GM12878 (cell line): ENCODE measurements around the gene MTX1. TPM values are rescaled to one million over a fixed set of nuclear protein-coding genes. Genes with fewer than 3 reads are reported as not detected.
A peak's percentile ranks its signal among the peaks of the same experiment; 100 is the strongest.

Source experiments
- BCL11A ChIP-seq: IDR thresholded peaks from 2 replicates; pipeline ENCODE4 v1.6.1; 2011; ENCODE audit warnings: low read depth, low read length
- CBFB ChIP-seq: IDR thresholded peaks from 2 replicates; pipeline ENCODE4 v1.6.1; 2016; ENCODE audit warnings: antibody characterized with exemption, low read depth
- CEBPB ChIP-seq, 2 experiments: fragments of 150-350 bp in 1 of 2; IDR thresholded peaks; 2 replicates each; pipeline ENCODE4 v1.6.1; 2012 to 2014; ENCODE audit warnings: low read depth in 2 of 2, low read length in 2 of 2, borderline replicate concordance in 1 of 2, inconsistent platforms in 1 of 2
- CHD2 ChIP-seq: IDR thresholded peaks from 2 replicates; pipeline ENCODE4 v1.6.1; 2011; ENCODE audit warnings: low read depth, low read length, improper control_type of control experiment, borderline replicate concordance
- CREM ChIP-seq: IDR thresholded peaks from 2 replicates; pipeline ENCODE4 v1.6.1; 2014; ENCODE audit warnings: antibody characterized with exemption, low read depth
- EGR1 ChIP-seq, 2 experiments: IDR thresholded peaks; 1 replicate in 1 of 2; 2 replicates in 1 of 2; pipeline ENCODE4 v1.6.1; 2011 to 2012; ENCODE audit warnings: low read depth in 2 of 2, low read length in 2 of 2, borderline replicate concordance in 1 of 2, mild to moderate bottlenecking in 1 of 2, moderate library complexity in 1 of 2
- ESRRA ChIP-seq: IDR thresholded peaks from 2 replicates; pipeline ENCODE4 v1.6.1; 2012; ENCODE audit warnings: mild to moderate bottlenecking, low read length, improper control_type of control experiment
- NFYB ChIP-seq: IDR thresholded peaks from 2 replicates; pipeline ENCODE4 v1.6.1; 2011; ENCODE audit warnings: low read depth, mild to moderate bottlenecking, low read length, improper control_type of control experiment, moderate library complexity; ENCODE audit not compliant: insufficient read depth
- NR2C2 ChIP-seq: IDR thresholded peaks from 2 replicates; pipeline ENCODE4 v1.6.1; 2011; ENCODE audit warnings: borderline replicate concordance, low read depth; ENCODE audit not compliant: control insufficient read depth, insufficient read length
- POU2F2 ChIP-seq: IDR thresholded peaks from 3 replicates; pipeline ENCODE4 v1.6.1; 2011; ENCODE audit warnings: low read depth, mild to moderate bottlenecking, low read length, borderline replicate concordance
- RELA ChIP-seq: fragments of 450-650 bp; IDR thresholded peaks from 2 replicates; pipeline ENCODE4 v1.8.0; 2014; ENCODE audit warnings: borderline replicate concordance; ENCODE audit not compliant: partially characterized antibody
- SMC3 ChIP-seq: IDR thresholded peaks from 2 replicates; pipeline ENCODE4 v1.6.1; 2011; ENCODE audit warnings: low read length, improper control_type of control experiment, borderline replicate concordance
- SUPT20H ChIP-seq: IDR thresholded peaks from 2 replicates; pipeline ENCODE4 v1.6.1; 2011; ENCODE audit warnings: low read depth, mild to moderate bottlenecking, low read length, moderate library complexity, borderline replicate concordance; ENCODE audit not compliant: control insufficient read depth
- TBL1XR1 ChIP-seq: IDR thresholded peaks from 2 replicates; pipeline ENCODE4 v1.6.1; 2012; ENCODE audit warnings: low read depth, low read length, improper control_type of control experiment
- YY1 ChIP-seq: IDR thresholded peaks from 2 replicates; pipeline ENCODE4 v1.6.1; 2011; ENCODE audit warnings: low read depth, mild to moderate bottlenecking, low read length
- ZNF207 ChIP-seq: fragments of 450-650 bp; IDR thresholded peaks from 2 replicates; pipeline ENCODE4 v1.6.1; 2014; ENCODE audit warnings: antibody characterized with exemption, mild to moderate bottlenecking, borderline replicate concordance
- ZNF274 ChIP-seq: IDR thresholded peaks from one replicate; pipeline ENCODE4 v1.8.0; 2011; ENCODE audit not compliant: insufficient read length, insufficient read depth
- polyA plus RNA-seq, 11 experiments: library from polyadenylated mRNA; depleted of rRNA in 4 of 11; unstranded in 6 of 11; stranded (reverse) in 5 of 11; fragments of >200 nt; fragmentation: Nextera tagmentation in 4 of 11; fragmentation: Illumina TruSeq in 1 of 11; extraction: Ambion mirVana in 4 of 11; extraction: Trizol in 1 of 11; gene quantifications; 1 replicate in 1 of 11; 2 replicates in 10 of 11; pipeline versions ENCODE4 v1.2.1 to v1.2.3, GENCODE V29; 2011 to 2016; ENCODE audit warnings: inconsistent platforms in 2 of 11, missing spikeins in 2 of 11, low read depth in 1 of 11
- total RNA-seq, 4 experiments: library from RNA; depleted of rRNA in 3 of 4; stranded (reverse); fragments of >200 nt in 3 of 4; fragmentation: Illumina TruSeq in 1 of 4; extraction: Trizol in 1 of 4; gene quantifications; 2 replicates each; pipeline versions ENCODE4 v1.2.1 to v1.2.3, GENCODE V29; 2013 to 2021
- TF ChIP-seq, protein P1 (sequence below): fragments of 450-650 bp; formaldehyde crosslinking; IDR thresholded peaks from 2 replicates; pipeline ENCODE4 v1.5.0; 2022; ENCODE audit warnings: mild to moderate bottlenecking, missing genetic modification characterization
- TF ChIP-seq, protein P2 (sequence below): IDR thresholded peaks from 2 replicates; pipeline ENCODE4 v1.6.1; 2012; ENCODE audit warnings: low read depth, low read length, improper control_type of control experiment
- TF ChIP-seq, protein P3 (sequence below): IDR thresholded peaks from 2 replicates; pipeline ENCODE4 v1.6.1; 2011; ENCODE audit warnings: borderline replicate concordance, low read depth, mild to moderate bottlenecking, moderate library complexity, mixed read lengths, low read length; ENCODE audit not compliant: insufficient read depth; ENCODE audit errors: extremely low read length

MTX1 gene
- total and polyA plus RNA-seq, 10 of the 15 experiments (the other 5 are each of a cell fraction or from before 2014, with no cell fraction given): 15.8 to 92.0 (median 49.1) TPM

DNA sequence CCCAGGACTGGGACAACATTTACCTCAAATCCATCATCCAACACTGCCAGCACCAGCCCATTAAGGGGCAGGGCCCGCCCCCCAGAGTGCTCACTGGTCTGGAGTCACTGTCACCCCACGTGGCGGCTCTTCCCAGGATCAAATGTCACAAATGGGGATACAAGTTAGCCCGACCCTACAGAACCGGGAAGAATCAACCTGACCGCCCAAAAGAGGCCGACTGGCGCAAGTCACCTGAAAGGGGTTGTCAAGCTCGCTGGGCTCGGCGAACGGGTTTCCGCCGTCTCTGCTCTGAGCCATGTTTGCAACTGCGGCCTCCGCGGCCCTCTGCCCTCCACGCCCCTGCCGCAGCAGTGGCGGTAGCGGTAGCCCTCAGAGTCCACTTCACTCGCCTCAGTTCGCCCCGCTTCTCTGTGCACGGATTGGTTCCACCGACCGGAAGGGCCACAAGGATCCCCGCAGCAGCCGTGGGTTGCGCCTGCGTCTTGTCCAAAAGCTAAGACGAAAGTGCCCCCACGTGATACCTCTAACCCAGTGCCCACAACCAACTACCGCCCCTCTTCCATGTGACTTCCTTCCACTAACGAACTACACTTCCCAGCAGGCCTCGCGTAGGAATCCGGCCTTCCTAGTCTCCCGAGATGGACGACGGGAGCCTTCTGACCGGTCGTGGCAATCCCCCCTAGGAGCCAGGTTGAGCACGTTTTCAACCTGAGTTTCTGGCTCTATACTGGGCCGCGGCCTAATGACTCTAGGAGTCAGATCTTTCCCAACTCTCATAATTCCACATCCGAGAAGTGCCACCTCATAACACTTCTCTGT, 53.6 kb downstream of the MTX1 start, which contains the start of gene SCAMP3 (continued):
- TF ChIP-seq POU2F2 (peak; percentile 75; the same call in 2 of the 3 replicates), NFYB (peak; percentile 83), ESRRA (0 out of 2 replicates have a peak, but pooled peaks have one; percentile 55), ZNF207 (no peak; the same call in 1 of the 2 replicates), EGR1 (IDR thresholded peaks at IDR 0.05; ENCODE audit: borderline replicate concordance in 1 of 2, low read depth in 2 of 2, low read length in 2 of 2) (no peak), SUPT20H (no peak), CBFB (peak; percentile 54), CREM (peak; percentile 92; the same call in 1 of the 2 replicates), YY1 (peak; percentile 78), CEBPB (IDR thresholded peaks at IDR 0.05; ENCODE audit: borderline replicate concordance in 1 of 2, low read depth in 2 of 2, low read length in 2 of 2) (no peak), ZNF274 (no peak), BCL11A (no peak), CHD2 (peak; percentile 95), SMC3 (no peak), TBL1XR1 (no peak), RELA (peak; percentile 93), NR2C2 (no peak)
- TF ChIP-seq, protein P1, sequence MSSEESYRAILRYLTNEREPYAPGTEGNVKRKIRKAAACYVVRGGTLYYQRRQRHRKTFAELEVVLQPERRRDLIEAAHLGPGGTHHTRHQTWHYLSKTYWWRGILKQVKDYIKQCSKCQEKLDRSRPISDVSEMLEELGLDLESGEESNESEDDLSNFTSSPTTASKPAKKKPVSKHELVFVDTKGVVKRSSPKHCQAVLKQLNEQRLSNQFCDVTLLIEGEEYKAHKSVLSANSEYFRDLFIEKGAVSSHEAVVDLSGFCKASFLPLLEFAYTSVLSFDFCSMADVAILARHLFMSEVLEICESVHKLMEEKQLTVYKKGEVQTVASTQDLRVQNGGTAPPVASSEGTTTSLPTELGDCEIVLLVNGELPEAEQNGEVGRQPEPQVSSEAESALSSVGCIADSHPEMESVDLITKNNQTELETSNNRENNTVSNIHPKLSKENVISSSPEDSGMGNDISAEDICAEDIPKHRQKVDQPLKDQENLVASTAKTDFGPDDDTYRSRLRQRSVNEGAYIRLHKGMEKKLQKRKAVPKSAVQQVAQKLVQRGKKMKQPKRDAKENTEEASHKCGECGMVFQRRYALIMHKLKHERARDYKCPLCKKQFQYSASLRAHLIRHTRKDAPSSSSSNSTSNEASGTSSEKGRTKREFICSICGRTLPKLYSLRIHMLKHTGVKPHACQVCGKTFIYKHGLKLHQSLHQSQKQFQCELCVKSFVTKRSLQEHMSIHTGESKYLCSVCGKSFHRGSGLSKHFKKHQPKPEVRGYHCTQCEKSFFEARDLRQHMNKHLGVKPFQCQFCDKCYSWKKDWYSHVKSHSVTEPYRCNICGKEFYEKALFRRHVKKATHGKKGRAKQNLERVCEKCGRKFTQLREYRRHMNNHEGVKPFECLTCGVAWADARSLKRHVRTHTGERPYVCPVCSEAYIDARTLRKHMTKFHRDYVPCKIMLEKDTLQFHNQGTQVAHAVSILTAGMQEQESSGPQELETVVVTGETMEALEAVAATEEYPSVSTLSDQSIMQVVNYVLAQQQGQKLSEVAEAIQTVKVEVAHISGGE (CRISPR knock-in tag): no peak
- TF ChIP-seq, protein P2, sequence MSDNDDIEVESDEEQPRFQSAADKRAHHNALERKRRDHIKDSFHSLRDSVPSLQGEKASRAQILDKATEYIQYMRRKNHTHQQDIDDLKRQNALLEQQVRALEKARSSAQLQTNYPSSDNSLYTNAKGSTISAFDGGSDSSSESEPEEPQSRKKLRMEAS: peak; percentile 97
- TF ChIP-seq, protein P3, sequence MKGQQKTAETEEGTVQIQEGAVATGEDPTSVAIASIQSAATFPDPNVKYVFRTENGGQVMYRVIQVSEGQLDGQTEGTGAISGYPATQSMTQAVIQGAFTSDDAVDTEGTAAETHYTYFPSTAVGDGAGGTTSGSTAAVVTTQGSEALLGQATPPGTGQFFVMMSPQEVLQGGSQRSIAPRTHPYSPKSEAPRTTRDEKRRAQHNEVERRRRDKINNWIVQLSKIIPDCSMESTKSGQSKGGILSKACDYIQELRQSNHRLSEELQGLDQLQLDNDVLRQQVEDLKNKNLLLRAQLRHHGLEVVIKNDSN: peak; percentile 91
